ENCODE results near the gene CPT1B. TPM values are rescaled to one million over a fixed set of nuclear protein-coding genes. Genes with fewer than 3 reads are reported as not detected.

CPT1B gene
- total RNA-seq, 2 experiments from 2014 or later, result 59.1 to 68.3 TPM

DNA sequence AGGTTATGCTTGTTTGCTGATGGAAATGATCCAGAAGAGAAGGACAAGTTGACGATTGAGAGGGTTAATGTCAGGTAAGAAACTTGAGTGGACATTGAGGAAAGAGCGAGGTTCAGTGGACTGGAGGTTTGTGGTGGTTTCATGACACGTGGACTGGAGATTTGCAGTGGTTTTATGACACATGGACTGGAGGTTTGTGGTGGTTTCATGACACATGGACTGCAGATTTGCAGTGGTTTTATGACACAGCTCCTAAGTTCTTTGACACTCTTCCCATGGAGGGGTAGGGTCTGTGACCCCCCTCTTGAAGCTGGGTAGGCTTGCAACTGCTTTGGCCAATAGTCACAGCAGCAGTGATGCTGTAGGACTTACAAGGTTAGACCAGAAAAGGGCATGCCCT, 17.0 kb upstream of the CPT1B start:
- H3K27me3 ChIP-seq (ENCODE audit: control insufficient read depth in 1 of 2, insufficient read depth in 2 of 2, low read length in 2 of 2), result peaks cover 15 to 17% of the 10 kb centered on the region in 2 experiments
- H3K4me3 Mint-ChIP-seq, result no peak overlapping the region
- POLR2A ChIA-PET, result no interaction called here

DNA sequence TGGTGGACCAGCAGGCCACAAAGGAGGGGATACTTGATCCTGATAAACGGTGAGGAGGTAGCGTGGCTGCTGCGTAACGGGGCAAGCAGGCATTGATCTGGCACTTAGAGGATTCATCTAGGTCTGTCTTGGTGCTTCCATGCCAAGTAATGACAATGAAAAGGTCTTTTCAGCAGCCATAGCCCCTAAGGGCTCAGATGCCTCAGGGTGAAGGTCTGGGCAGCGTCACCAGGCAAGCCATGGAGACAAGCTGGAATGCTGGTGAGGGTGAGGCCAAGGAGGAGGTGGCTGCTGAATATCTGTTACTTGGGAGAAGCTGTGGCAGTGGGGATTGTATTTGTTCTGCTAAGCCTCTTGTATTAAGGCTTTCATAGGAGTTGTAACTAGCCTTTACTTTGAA, 9.2 kb upstream of the CPT1B start:
- Histone ChIP-seq H3K36me3 (ENCODE audit: insufficient read depth, low read length) (no peaks in the 10 kb centered on the region), H3K4me1 (ENCODE audit: insufficient read depth, low read length) (peaks cover 8% of the 10 kb centered on the region), H3K27me3 (ENCODE audit: control insufficient read depth in 1 of 2, insufficient read depth in 2 of 2, low read length in 2 of 2) (no peaks in the 10 kb centered on the region), H3K9me3 (ENCODE audit: control insufficient read depth in 1 of 2, insufficient read depth in 1 of 2, low read length in 2 of 2) (no peaks in the 10 kb centered on the region), H3K4me3 (ENCODE audit: low read length) (no peak overlapping the region), H3K27ac (ENCODE audit: low read depth in 1 of 2, low read length in 2 of 2) (no peak overlapping the region)
- Mint-ChIP-seq H3K36me3 (ENCODE audit: low read depth) (peaks cover 12% of the 10 kb centered on the region), H3K27ac (no peak overlapping the region), H3K9me3 (no peaks in the 10 kb centered on the region), H3K27me3 (no peaks in the 10 kb centered on the region), H3K4me1 (ENCODE audit: low read depth) (peaks cover 15% of the 10 kb centered on the region), H3K4me3 (no peak overlapping the region)
- ChIA-PET POLR2A (interaction anchor here (1.1 kb wide), 1 partner anchor 62 kb away, joined by 5 read pairs; the partner anchor contains the start of gene SCO2), CTCF (no interaction called here)
- intact Hi-C loops (cut with DNase I, micrococcal nuclease), result no loop called here
- TF ChIP-seq CTCF (IDR thresholded peaks at IDR 0.05), result no peak
- DNase-seq (no peak), ATAC-seq (ENCODE audit: poor library complexity) (no peak)

More for the DNA sequence above, 17.0 kb upstream of the CPT1B start:
- Histone ChIP-seq H3K4me3 (ENCODE audit: low read length) (no peak overlapping the region), H3K4me1 (ENCODE audit: insufficient read depth, low read length) (peaks cover 3% of the 10 kb centered on the region), H3K36me3 (ENCODE audit: insufficient read depth, low read length) (no peaks in the 10 kb centered on the region), H3K27ac (ENCODE audit: low read depth in 1 of 2, low read length in 2 of 2) (no peak overlapping the region), H3K9me3 (ENCODE audit: control insufficient read depth in 1 of 2, insufficient read depth in 1 of 2, low read length in 2 of 2) (peaks cover 0 to 8% of the 10 kb centered on the region in 2 experiments)
- H3K4me1 Mint-ChIP-seq (ENCODE audit: low read depth), result peaks cover 5% of the 10 kb centered on the region
- intact Hi-C loops (cut with DNase I, micrococcal nuclease), result no loop called here
- TF ChIP-seq CTCF (IDR thresholded peaks at IDR 0.05), result no peak
- CTCF ChIA-PET, result no interaction called here
- ATAC-seq (ENCODE audit: poor library complexity), result no peak
- H3K9me3 Mint-ChIP-seq, result no peaks in the 10 kb centered on the region
- H3K36me3 Mint-ChIP-seq (ENCODE audit: low read depth), result peaks cover 14% of the 10 kb centered on the region
- no peak overlapping the region for H3K27ac Mint-ChIP-seq
- H3K27me3 Mint-ChIP-seq, result peaks cover 17% of the 10 kb centered on the region
- DNase-seq, result no peak

DNA sequence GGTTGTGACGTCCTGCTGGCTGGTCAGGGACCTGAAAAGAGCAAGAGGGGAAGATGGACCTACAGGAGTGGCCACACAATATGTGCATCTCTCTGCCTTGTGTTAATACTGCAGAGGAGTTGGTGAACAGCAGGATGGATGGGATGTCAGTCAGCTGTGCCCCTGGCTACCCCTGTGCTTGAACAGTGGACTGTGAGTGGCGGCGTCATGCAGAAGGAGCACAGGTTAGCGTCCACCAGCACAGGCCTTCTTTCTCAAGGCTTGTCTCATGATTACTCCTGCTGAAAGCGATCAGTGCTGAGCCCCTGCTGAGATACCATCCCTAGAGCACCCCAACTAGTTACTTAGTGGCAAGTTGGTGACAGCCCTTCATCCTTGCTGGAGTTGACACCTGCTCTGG, 8.2 kb upstream of the CPT1B start:
- Mint-ChIP-seq H3K4me3 (no peak overlapping the region), H3K27ac (no peak overlapping the region)
- no peak for ATAC-seq (ENCODE audit: poor library complexity)

More for the DNA sequence above, 8.2 kb upstream of the CPT1B start:
- CTCF ChIA-PET, result no interaction called here
- Histone ChIP-seq H3K27me3 (ENCODE audit: control insufficient read depth in 1 of 2, insufficient read depth in 2 of 2, low read length in 2 of 2) (no peaks in the 10 kb centered on the region), H3K4me1 (ENCODE audit: insufficient read depth, low read length) (peaks cover 16% of the 10 kb centered on the region), H3K36me3 (ENCODE audit: insufficient read depth, low read length) (no peaks in the 10 kb centered on the region), H3K27ac (ENCODE audit: low read depth in 1 of 2, low read length in 2 of 2) (no peak overlapping the region), H3K9me3 (ENCODE audit: control insufficient read depth in 1 of 2, insufficient read depth in 1 of 2, low read length in 2 of 2) (no peaks in the 10 kb centered on the region), H3K4me3 (ENCODE audit: low read length) (no peak overlapping the region)
- Mint-ChIP-seq H3K4me1 (ENCODE audit: low read depth) (peaks cover 21% of the 10 kb centered on the region), H3K27me3 (no peaks in the 10 kb centered on the region), H3K36me3 (ENCODE audit: low read depth) (peaks cover 7% of the 10 kb centered on the region), H3K9me3 (no peaks in the 10 kb centered on the region)
- TF ChIP-seq CTCF (IDR thresholded peaks at IDR 0.05), result no peak
- POLR2A ChIA-PET, result interaction anchor here (1.1 kb wide), 1 partner anchor 61 kb away, joined by 5 read pairs; the partner anchor contains the start of gene SCO2
- intact Hi-C loops (cut with DNase I, micrococcal nuclease), result no loop called here
- DNase-seq, result no peak

All from CD4-positive, alpha-beta T cell (primary cell).